ENCODE measurements around the gene ST8SIA6. TPM values are rescaled to one million over a fixed set of nuclear protein-coding genes. Genes with fewer than 3 reads are reported as not detected.

ST8SIA6 gene
- total and polyA plus RNA-seq, 9 of the 15 experiments (the other 6 are each of a cell fraction or from before 2014, with no cell fraction given), result 0.69 to 6.7 (median 5.0) TPM

GRCh38 chr10:17386616-17387075, 67.7 kb downstream of the ST8SIA6 start:
- peak overlapping the region; percentile 71 for H3K27ac ChIP-seq (ENCODE audit: extremely low read depth, low read depth, low read length)
- H3K4me1 ChIP-seq (replicated peaks in 1 of 2; ENCODE audit: control insufficient read depth in 2 of 2, insufficient read depth in 2 of 2, low read length in 2 of 2), result peaks cover 0 to 3% of the 10 kb centered on the region in 2 experiments; a peak in 2 of 5 replicates
- FAIRE-seq (peak; percentile 81), DNase-seq (ENCODE audit: extremely low read depth in 1 of 4, low spot score in 3 of 4) (peak; percentile 60 to 91 (median 64)), ATAC-seq (peak; percentile 94)
- intact Hi-C loops (cut with micrococcal nuclease), result no loop called here
- CTCF ChIA-PET (ENCODE audit: low intra/inter-chr PET ratio), result interaction anchor here (0.7 kb wide), 1 partner anchor 257 kb away, joined by 3 read pairs; the partner anchor contains the start of gene STAM
- H2AFZ ChIP-seq (ENCODE audit: low read depth, low read length), result peak overlapping the region; percentile 69
- peak overlapping the region; percentile 42 for H3K4me3 ChIP-seq
- 46% methylated on average over 14 of the region's 15 CpGs for WGBS (ENCODE audit: insufficient coverage, low coverage, missing lambda C conversion rate)
- BruUV-seq (replicated peaks), result no TSS peak
- no peaks in the 10 kb centered on the region for H4K20me1 ChIP-seq (replicated peaks; ENCODE audit: control insufficient read depth, insufficient read depth, low read length)
- no peaks in the 10 kb centered on the region for H3K27me3 ChIP-seq (ENCODE audit: control insufficient read depth in 2 of 2, insufficient read depth in 2 of 2, low read length in 2 of 2)
- peaks cover 2% of the 10 kb centered on the region; the same call in 1 of the 3 replicates for H3K36me3 ChIP-seq (ENCODE audit: control insufficient read depth, insufficient read depth, low read length)
- in situ Hi-C loops (cut with MboI), result no loop called here
- H3K9me1 ChIP-seq (ENCODE audit: control insufficient read depth, insufficient read depth, low read length), result no peaks in the 10 kb centered on the region
- H3K9me3 ChIP-seq (replicated peaks; ENCODE audit: control insufficient read depth, insufficient read depth, low read depth, low read length), result no peaks in the 10 kb centered on the region
- peak overlapping the region; percentile 70 for H3K4me2 ChIP-seq (ENCODE audit: insufficient read depth, low read length)
- peaks cover 19% of the 10 kb centered on the region for H3K79me2 ChIP-seq (ENCODE audit: control insufficient read depth, insufficient read depth, low read length)
- H3K9ac ChIP-seq (ENCODE audit: insufficient read depth in 1 of 2, low read depth in 2 of 2, low read length in 2 of 2), result peak overlapping the region; percentile 79 to 87
- POLR2A ChIA-PET, result interaction anchor here (0.6 to 1.5 kb wide), 5 partner anchors 10 to 276 kb away, joined by 3 to 4 read pairs (median 3); no protein-coding TSS in a partner anchor
- TF ChIP-seq JUND (IDR thresholded peaks at IDR 0.05; ENCODE audit: borderline replicate concordance, low read depth, low read length), result peak; percentile 58
- TF ChIP-seq JUND (tag; IDR thresholded peaks at IDR 0.05; ENCODE audit: borderline replicate concordance, low read depth, low read length), result peak; percentile 35; the same call in 1 of the 3 replicates
- TF ChIP-seq ZNF24 (IDR thresholded peaks at IDR 0.05), result no peak
- no peak for TF ChIP-seq ZC3H4 (CRISPR knock-in tag; IDR thresholded peaks at IDR 0.05; ENCODE audit: borderline replicate concordance)
- no peak for TF ChIP-seq ZNF143 (CRISPR knock-in tag; IDR thresholded peaks at IDR 0.05)
- TF ChIP-seq BCLAF1 (IDR thresholded peaks at IDR 0.05; ENCODE audit: borderline replicate concordance in 1 of 2, control insufficient read depth in 1 of 2, low read depth in 2 of 2, low read length in 1 of 2), result no peak
- no peak for TF ChIP-seq TSC22D4 (tag; IDR thresholded peaks at IDR 0.05)
- no peak for TF ChIP-seq FUS (optimal IDR thresholded peaks at IDR 0.05; ENCODE audit: low read depth, low read length)
- TF ChIP-seq MEF2A (IDR thresholded peaks at IDR 0.05; ENCODE audit: control insufficient read depth, low read depth, low read length), result no peak
- TF ChIP-seq MCM3 (IDR thresholded peaks at IDR 0.05), result no peak
- no peak for TF ChIP-seq ZNF717 (CRISPR knock-in tag; IDR thresholded peaks at IDR 0.05)
- no peak for TF ChIP-seq SREBF2 (CRISPR knock-in tag; IDR thresholded peaks at IDR 0.05)
- TF ChIP-seq PHF8 (IDR thresholded peaks at IDR 0.05; ENCODE audit: borderline replicate concordance, low read length), result no peak
- peak; percentile 96 for TF ChIP-seq CREM (IDR thresholded peaks at IDR 0.05; ENCODE audit: low read depth)
- no peak for TF ChIP-seq E2F8 (IDR thresholded peaks at IDR 0.05; ENCODE audit: low read depth, partially characterized antibody)
- TF ChIP-seq PRMT5 (CRISPR knock-in tag; IDR thresholded peaks at IDR 0.05), result no peak
- TF ChIP-seq E2F3 (CRISPR knock-in tag; IDR thresholded peaks at IDR 0.05), result no peak
- TF ChIP-seq RBM22 (IDR thresholded peaks at IDR 0.05; ENCODE audit: low read depth, low read length, poor library complexity, severe bottlenecking), result no peak

All from K562 (cell line).